UCSD-AML1 (cell line): ENCODE results near the gene MYO18B.

Source experiments
- DNase-seq: peaks from one replicate; lab custom pipeline; 2025; ENCODE audit not compliant: unreplicated experiment; lab: John Stamatoyannopoulos, UW

The MYO18B gene

GRCh38 chr22:26075251-26075650 is 333.3 kb downstream of the MYO18B start:
- no peak for DNase-seq

GRCh38 chr22:26079009-26079408 is 337.0 kb downstream of the MYO18B start:
- no peak for DNase-seq
